ENCODE measurements around the gene TMEM204.

- no peak for TF ChIP-seq CTCF (conservative IDR thresholded peaks at IDR 0.05 in 1 of 2, IDR thresholded peaks at IDR 0.05 in 1 of 2; ENCODE audit: low read depth in 1 of 2, low read length in 2 of 2)
- no peak for TF ChIP-seq EZH2 (IDR thresholded peaks at IDR 0.05; ENCODE audit: low read length, missing control alignments)
These were observed 37.0 kb upstream of the TMEM204 start for GRCh38 chr16:1496464-1496863.

Measured in fibroblast of lung (primary cell).